Measurements from ENCODE around the gene SNX11.

- TF ChIP-seq CTCF (IDR thresholded peaks at IDR 0.05): no peak
- TF ChIP-seq POLR2A (IDR thresholded peaks at IDR 0.05): no peak
Observed at GRCh38 chr17:48163809-48164208, 56.2 kb downstream of the SNX11 start.
